GM12872 (cell line): ENCODE results near the gene ZNF358.

Experiments used
- TF ChIP-seq, protein P1 (sequence below): IDR thresholded peaks from 3 replicates; pipeline ENCODE4 v1.5.1; 2011; ENCODE audit warnings: low read depth, mild to moderate bottlenecking, low read length, moderate library complexity; ENCODE audit not compliant: insufficient read depth

The ZNF358 gene

GRCh38 chr19:7560255-7560654 lies 44.4 kb downstream of the ZNF358 start:
- TF ChIP-seq, protein P1, sequence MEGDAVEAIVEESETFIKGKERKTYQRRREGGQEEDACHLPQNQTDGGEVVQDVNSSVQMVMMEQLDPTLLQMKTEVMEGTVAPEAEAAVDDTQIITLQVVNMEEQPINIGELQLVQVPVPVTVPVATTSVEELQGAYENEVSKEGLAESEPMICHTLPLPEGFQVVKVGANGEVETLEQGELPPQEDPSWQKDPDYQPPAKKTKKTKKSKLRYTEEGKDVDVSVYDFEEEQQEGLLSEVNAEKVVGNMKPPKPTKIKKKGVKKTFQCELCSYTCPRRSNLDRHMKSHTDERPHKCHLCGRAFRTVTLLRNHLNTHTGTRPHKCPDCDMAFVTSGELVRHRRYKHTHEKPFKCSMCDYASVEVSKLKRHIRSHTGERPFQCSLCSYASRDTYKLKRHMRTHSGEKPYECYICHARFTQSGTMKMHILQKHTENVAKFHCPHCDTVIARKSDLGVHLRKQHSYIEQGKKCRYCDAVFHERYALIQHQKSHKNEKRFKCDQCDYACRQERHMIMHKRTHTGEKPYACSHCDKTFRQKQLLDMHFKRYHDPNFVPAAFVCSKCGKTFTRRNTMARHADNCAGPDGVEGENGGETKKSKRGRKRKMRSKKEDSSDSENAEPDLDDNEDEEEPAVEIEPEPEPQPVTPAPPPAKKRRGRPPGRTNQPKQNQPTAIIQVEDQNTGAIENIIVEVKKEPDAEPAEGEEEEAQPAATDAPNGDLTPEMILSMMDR, result no peak

GRCh38 chr19:7561325-7561724 lies 45.4 kb downstream of the ZNF358 start:
- TF ChIP-seq, protein P1, result no peak

DNA sequence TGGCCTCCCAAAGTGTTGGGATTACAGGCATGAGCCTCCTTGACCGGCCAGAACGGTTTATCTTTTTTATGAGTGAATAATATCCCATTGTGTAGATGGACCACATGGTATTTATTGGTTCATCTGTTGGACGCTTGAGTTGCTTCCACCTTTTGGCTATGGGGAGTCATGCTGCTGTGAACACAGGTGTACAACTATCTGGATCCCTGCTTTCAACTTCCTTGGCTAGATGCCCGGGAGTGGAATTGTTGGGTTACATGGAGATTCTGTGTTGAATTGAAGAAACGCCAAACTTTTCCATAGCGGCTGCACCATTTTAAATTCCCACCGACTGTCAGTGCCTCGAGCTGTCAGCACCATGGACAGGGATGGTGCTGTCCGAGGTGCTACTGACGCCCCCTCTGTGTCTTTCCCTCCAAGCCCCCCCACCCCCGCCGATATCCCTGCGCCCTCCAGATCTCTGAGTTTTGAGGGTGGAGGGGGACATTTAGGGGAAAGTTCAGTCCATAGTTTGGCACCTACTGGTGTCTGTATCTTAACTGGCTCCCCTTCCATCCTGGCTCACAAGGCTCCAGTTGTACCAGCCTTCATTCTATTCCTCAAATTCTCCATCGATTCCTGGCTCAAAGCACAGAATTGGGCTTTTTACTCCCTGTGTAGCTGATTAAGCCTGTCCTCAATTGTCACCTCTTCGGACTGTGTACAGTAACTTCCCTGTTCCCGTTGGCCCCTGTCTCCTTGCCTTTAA lies 46.9 kb downstream of the ZNF358 start:
- TF ChIP-seq, protein P1, result no peak

- TF ChIP-seq, protein P1, result no peak
Observed at GRCh38 chr19:7564866-7565265, 49.0 kb downstream of the ZNF358 start.

DNA sequence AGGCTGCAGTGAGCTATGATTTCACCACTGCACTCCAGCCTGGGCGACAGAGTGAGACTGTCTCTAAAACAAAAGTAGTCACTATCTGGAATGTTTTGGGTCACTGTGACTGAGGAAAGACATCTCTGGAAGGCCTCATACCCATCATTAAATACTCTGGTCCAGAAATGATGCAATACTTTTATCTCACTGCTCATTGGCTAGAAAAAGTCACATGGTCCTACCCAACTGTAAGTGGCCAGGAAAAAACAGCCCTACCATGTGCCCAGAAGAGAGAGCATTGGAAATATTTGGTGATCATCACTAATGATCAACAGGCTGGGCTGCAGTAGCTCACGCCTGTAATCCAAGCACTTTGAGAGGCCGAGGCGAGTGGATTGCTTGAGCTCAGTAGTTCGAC lies 49.4 kb downstream of the ZNF358 start:
- TF ChIP-seq, protein P1, result no peak
